Fibroblast of skin of back (primary cell): ENCODE results near the gene CUTA.

Experiments used
- DNase-seq: peaks from one replicate; pipeline ENCODE4 v3.0.0-alpha.2; 2013

The CUTA gene

DNA sequence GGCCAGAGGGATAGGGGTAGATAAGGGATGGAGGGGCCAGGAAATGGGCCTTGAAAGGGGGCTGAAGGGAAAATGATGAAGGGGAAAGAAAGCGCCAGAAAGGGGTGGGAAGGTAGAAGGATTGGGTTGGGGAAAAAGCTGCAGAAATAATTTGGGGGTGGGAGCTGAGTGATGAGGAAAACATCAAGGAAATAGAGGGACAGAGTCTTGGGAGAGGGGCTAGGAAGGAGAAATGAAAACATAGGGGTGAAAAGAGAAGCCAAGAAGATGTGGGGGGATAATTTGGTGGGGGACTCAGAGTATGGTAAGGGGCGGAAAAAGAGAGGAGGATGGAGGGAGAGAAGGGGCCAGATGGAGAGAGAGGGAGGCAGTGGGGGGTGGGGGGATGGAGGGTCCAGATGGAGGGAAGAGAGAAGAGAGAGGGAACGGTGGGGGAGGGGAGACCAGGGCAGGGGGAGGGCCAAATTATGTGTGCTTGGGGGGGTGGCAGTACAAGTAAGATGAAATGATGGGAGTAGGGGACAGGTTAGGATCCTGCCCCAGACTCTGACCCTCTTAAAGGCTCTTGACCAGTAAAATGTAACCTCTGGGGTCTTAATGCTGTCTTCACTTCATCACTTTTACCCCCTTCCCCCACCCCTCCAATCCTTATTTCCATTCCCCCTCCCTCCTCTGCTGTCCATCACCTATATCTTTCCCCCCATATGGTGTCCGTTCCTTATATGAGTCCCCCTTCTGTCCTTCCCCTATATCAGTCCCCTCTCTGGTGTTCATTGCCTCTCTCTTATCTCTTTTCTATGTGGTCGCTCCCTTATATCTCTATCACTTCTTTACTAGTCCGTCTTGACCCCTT, 2.8 kb upstream of the CUTA start:
- DNase-seq, result no peak

DNA sequence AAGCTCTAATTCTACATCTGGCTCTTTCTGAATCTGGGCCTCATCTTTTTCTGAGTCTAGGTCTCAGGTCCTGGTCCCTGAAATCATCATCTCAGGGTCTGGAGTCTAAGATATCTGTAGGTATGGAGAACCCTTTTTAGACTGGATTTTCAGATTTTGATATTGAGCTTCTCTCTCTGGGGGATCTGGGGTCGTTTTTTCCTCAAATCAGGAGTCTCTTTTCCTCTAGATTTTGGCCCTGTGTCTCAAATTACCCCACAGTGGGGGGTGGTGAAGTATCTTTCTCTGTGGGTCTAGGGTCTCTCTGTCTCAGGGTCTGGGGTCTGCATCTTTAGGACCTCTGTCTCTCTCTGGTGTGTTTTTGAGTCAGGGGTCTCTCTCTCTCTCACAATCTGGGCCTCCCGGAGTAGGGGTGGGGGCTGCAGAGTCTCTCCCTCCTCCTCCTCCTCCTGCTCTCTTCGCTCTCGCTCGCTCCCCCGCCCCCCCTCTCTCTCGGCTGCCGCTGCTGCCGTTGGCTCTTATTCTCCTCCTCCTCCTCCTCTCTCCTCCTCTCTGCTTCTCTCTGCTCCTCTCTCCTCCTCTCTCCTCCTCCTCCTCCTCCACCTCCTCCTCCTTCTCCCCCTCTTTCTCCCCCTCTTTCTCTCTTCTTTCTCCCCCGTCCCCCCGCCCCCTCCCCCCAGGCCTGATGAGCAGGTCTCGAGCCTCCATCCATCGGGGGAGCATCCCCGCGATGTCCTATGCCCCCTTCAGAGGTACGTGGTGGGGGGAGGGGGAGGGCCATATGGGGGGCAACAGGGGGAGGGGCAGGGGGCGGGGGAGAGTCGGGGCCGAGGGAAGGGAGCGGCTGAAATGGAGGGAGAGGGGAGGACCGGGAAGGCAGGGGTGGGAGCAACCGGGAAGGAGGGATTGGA, 1.9 kb upstream of the CUTA start, which contains the start of gene SYNGAP1:
Gene SYNGAP1, plus strand, starts transcription at position 486 of the 911 bp plus-strand sequence. Its CDS starts 200 bp downstream, at position 686.
- peak; percentile 68 for DNase-seq

DNA sequence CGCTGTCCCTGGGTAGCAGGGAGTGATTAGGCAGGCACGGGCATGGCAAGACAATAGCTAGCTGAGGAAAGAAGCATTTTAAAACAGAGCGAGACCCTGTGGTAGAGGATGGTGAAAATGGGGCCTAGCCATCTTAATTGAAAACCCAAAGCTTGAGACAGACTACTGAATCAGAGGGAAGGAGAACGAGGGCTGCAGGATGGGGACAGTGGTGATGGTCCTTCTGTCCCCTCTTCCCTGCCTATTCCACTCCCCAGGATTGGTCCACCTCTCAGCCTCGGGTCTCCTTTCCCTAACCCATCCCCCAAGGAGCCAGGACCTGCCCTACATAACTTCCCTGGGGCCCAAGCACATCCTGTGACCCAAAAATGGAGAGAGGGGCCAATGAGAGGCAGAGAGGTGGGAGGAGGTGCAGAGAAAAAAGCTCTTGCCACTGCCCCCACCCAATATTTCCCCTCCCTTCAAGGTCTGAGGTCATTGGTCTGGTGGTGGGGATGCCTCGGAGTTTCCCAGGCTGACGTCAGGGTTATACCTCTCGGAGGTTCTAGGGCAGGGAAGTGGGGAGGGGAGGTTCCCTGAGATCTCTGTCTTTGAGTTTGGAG, 884 bp upstream of the CUTA start:
- no peak for DNase-seq

DNA sequence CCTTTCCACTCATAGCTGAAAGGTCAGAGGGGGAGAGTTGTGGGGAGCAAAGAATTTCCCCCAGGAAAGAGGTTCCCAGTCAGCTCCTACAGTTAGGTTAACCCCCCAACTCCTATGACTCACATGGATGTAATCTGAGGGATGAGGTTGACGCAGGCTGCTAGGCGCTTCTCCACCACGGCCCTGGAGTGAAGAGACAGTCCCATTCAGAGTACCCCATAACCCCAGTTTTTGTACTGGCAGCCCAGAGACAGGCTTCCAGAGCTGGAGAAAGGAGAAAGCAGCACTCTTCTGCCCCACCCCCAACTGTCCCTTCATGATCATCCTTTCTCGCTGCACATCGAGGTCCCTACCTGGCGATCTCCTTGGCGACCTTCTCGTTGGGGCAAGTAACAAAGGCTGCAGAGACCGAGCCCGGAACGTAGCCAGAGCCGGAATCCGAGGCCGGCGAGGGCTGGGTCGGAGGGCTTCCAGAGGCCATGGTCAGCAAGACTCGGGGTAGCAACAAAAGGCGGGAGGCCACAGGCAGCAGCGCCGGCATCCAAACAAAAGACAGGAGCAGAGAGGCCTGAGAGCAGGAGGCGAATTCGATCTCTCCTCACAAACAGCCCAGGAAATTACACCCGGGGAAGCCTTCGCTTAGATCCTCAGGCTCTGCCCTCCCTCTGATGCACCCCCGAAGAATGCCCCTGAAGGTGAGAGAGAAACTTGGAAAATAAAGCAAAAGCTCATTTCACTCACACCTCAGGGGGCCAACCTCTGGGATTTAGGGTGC, 592 bp downstream of the CUTA start:
- DNase-seq, result peak; percentile 88

DNA sequence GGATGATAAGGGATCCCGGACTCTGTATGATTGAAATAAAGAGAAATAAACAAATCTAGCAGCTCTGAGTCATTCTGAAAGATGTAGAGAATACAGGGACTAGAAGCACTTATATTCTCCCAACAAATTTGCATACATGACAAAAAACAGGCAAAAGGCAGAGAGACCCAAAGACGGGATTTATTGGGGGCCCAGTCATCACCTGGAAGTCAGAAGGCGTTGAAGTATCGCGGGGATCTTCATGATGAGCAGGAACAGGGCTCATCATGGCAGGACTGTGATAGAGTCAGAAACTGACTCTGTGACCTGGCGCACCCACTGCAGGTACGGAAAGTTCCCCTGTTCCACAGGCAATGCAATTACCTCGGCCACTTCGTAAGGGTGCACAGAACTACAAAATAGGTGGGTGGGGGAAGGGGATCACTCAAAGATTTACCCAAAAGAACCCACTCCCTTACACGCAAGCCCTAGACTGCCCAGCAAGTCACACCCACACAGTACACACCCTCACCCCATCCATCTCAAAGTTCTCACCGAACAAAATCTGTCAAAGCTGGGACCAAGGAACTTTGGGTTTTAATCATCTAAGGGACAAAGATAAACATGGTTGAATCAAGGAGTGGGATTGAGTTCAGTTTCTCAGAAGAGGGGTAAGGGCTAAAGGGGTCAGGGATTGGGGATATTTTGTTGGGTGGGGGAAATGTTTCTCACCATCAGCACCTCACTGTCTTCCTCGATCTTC, 1.4 kb downstream of the CUTA start:
- no peak for DNase-seq

DNA sequence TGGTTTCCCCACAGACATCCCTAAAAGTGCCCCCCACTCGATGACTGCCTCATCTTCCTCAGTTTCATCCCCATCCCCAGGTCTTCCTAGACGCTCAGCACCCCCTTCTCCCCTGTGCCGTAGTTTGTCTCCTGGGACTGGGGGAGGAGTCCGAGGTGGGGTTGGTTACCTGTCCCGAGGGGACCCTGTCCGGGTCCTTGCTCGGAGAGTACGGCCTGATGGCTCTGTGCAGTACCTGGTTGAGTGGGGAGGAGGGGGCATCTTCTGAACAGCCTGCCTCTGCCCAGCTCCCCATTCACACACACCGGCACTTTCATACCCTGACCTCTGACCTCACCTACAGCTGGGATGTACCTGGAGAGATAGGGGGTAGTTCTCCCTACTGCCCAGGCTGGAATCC, 2.1 kb downstream of the CUTA start:
- no peak for DNase-seq

DNA sequence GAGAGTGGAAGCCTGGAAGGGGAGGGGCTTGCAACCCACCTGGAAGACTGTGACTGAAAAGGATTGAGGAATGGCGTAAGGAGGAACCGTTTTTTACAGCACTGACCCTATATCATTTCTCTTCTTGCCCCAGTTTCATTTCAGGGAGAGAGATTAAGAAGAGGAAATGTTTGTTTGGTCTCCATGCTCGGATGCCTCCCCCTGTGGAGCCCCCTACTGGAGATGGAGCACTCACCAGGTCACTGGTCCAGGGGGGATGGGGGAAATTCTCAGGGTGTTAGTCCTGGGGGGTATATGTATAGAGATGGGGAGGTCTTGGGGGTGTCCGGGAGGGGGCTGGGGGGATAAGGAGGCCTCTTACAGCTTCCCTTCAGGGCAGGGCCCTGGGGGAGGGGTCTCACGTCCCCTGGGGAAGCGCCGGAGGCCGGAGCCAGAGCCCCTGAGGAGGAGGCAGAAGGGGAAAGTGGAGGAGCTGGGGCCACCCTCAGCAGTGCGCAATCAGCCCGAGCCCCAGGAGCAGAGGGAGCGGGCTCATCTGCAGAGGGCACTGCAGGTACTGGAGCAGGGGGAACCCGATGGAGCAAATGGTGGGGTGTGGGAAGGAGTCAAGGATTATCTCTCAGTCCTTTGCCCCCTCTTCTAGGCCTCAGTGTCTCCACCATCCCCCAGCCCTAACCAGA, 3.2 kb downstream of the CUTA start:
- no peak for DNase-seq

DNA sequence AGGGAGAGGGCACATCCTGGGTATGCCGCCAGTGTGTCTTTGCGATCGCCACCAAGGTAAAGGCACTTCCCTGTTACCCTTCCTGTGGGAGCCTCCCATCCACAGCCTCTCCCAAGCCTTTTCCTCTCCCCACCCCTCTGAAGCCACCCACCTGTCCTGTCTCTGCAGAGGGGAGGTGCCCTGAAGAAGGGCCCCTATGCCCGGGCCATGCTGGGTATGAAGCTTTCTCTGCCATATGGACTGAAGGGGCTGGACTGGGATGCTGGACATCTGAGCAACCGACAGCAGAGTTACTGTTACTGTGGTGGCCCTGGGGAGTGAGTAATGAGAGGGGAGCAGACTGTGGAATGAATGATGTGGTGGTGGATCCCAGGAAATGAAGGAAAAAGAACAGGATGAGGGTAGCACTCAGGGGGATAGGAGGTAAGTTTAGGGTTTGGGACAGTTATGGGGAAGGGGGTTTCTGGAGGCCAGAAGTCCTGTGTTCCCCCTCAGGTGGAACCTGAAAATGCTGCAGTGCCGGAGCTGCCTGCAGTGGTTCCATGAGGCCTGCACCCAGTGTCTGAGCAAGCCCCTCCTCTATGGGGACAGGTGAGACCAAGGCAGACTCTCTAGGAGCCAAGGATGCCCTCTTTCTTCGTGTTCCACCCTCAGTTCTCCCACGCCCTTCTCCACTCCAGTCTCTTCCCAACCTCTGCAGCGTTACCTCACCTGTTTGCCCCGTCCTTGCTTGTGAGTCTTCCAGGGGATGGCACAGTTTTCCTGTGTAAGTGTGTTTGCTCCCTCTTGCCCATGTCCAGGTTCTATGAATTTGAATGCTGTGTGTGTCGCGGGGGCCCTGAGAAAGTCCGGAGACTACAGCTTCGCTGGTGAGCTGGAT, 4.4 kb downstream of the CUTA start:
- no peak for DNase-seq

DNA sequence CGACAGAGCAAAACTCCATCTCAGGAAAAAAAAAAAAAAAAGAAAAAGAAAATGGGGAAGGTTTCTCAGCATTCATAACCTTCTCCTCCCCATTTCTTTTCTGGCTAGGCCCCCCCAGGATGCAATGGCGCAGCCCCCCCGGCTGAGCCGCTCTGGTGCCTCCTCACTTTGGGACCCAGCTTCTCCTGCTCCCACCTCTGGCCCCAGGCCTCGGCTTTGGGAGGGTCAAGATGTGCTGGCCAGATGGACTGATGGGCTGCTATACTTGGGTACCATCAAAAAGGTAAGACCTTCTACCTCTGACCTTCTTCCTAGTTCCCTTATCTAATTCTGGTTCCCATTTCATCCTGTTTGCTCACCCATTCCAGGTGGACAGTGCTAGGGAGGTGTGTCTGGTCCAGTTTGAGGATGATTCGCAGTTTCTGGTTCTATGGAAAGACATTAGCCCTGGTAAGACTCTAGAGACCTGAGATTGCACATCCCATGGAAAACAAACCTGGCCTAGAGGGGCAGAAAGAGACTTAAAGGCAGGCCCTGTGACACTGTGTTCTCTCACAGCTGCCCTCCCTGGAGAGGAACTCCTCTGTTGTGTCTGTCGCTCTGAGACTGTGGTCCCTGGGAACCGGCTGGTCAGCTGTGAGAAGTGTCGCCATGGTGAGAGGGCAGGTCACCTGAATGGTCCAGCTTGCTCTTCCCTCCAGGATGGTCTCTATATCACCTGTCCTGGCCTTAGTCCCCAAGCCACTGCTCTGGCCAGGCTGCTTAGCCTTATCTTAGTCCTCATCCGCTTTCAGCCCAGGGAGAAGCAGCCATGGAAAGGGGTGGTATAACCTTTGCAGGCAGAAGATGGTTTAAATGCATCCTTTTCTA, 5.5 kb downstream of the CUTA start:
- no peak for DNase-seq

DNA sequence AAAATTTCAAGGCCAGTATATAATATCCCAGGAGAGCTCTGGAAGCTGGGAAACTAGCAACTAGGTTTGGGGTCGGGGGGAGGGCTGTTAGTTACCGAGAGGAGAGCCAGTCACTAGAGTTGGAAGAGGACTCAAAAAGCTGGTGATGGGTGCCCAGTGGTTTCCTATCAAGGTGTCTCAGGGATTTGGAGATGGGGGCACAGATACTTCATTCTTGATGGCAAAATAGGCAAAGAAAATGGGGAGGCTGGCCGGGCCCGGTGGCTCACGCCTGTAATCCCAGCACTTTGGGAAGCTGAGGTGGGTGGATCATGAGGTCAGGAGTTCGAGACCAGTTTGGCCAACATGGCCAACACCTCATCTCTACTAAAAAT, 6.3 kb downstream of the CUTA start:
- DNase-seq, result no peak

DNA sequence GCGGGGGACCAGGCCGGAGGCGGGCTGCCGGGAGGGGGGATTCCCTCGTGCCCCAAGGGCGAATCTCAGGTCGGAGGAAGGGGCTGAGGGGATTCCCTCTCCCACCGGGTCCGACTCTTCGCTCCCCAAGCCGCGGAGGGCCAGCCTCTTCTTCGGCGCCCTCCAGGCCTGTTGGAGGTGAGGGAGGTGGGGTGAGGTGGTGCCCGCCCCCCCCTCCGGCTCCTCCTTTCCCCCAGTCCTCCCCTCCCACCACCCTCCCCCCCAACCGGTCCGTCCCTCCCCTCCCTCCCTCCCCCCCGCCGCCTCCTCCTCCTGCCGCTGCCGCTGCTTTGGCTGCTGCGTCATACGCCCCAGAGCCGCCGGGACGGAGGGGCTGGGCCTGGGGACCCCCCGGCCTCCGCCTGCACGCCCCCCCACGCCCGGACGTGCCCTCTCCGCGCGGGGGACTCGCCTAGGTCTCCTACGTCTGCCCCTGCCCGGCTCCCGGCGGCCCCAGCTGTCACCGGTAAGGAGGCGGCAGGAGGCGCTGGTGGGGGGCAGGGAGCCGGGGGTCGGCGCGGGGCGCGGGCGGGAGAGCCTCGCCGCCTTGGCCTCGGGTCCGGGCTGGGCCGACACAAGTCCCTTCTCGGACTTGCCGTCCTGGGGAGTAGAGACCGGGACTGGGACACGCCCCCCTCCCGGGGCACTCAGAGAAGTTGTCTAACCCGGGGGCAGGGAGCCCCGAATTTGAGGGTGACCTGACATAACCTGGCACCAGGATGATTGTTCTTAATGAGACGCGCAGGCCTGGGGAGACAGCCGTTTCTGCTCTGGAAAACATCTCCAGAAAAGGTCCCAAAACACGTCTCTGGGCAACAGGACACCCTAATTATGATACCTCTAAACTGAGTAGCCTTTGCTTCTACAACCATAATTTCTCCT, 6.9 kb downstream of the CUTA start, which contains the start of gene PHF1:
Gene PHF1, plus strand, starts transcription at position 304 of the 921 bp plus-strand sequence. CDS start 1,250 bp downstream, outside the sequence.
- peak; percentile 83 for DNase-seq

DNA sequence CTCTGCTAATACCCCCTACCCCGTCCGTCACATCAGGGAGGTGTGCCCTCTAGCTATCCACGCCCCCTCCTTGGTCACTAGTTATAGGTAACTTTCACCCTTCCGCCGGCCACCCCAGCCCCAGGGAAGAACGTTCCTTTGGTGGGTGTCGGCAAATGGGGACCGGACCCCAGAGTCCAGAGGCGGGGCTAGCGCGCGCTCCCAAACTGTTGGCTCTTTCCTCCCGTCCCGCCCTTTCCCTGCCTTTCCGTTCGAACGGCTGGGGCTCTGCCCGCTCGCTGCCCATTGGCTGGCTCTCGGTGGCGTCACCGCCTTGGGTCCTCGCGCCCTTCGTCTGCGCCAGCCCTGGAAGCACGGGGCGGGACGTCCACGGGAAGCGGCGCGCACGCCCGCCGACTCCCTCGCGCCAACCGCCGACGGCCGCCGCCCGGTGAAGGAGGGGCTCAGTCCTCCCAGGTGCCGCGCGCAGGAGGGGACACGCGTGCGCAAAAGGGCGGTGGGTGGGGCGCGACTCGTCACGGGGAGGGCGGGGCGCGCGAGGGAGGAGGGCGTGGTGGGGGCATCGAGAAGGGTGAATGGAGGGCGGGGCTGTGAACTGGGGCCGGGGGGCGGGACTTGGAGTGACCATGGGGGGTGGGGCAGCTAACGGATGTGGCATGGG, 7.7 kb downstream of the CUTA start:
- peak; percentile 98 for DNase-seq

DNA sequence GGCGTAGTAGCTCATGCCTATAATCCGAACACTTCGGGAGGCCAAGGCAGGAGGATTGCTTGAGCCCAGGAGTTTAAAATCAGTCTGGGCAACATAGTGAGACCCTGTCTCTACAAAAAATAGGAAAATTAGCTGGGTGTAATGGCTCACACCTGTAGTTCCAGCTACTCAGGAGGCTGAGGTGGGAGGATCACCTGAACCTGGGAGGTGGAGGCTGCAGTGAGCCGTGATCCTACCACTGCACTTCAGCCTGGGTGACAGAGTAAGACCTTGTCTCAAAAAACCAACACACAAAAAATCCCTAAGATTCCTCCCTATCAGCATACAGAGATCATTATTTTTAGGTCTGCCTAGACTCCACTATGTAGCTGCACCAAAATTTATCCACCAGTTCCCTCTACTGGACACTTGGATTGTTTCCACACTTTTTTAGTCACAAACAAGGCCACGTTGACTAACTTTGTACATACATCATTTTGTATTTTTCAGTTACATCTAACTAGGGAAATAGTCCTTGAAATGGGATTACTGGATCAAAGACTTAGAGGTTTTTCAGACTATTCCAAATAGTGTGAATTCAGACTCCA, 10.7 kb downstream of the CUTA start:
- DNase-seq, result no peak

DNA sequence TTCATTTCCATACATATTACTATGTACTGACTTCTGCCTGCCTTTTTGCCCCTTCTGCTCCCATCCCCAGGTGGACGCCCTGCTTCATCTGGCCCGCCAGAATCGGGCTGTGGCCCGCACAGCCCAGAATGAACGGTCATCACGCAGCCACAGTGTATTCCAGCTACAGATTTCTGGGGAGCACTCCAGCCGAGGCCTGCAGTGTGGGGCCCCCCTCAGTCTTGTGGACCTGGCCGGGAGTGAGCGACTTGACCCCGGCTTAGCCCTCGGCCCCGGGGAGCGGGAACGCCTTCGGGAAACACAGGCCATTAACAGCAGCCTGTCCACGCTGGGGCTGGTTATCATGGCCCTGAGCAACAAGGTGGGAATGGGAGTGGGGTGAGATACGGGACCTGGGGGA, 11.8 kb downstream of the CUTA start:
- DNase-seq, result no peak

DNA sequence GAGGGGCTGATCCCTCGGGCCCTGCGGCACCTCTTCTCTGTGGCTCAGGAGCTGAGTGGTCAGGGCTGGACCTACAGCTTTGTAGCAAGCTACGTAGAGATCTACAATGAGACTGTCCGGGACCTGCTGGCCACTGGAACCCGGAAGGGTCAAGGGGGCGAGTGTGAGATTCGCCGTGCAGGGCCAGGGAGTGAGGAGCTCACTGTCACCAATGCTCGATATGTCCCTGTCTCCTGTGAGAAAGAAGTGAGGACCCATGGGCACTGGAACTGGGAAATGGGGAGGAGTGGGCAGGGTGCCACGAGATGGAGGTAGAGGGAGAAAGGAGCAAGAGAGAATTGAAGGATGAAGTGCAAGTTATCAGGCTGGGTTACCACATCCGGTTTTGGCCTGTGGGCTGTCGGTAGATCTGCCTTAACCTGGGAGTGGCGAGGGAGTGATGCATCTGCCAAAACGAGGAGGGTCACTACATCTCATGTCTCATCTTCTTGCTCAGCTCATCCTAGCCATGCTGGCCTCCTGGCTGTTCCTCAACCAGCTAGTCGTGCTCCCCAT, 12.4 kb downstream of the CUTA start:
- no peak for DNase-seq

DNA sequence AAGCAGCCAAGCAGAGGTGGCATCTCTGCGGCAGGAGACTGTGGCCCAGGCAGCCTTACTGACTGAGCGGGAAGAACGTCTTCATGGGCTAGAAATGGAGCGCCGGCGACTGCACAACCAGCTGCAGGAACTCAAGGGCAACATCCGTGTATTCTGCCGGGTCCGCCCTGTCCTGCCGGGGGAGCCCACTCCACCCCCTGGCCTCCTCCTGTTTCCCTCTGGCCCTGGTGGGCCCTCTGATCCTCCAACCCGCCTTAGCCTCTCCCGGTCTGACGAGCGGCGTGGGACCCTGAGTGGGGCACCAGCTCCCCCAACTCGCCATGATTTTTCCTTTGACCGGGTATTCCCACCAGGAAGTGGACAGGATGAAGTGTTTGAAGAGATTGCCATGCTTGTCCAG, 13.0 kb downstream of the CUTA start:
- no peak for DNase-seq
